Upper lobe of left lung (tissue), 6 donors: ENCODE data around the gene SLC25A15. TPM values are rescaled to one million over a fixed set of nuclear protein-coding genes. Genes with fewer than 3 reads are reported as not detected.

Source experiments
- ATAC-seq, 2 donors: fragments of 200-7000 bp; cut with Tn5 transposase; one replicate each; pipeline ENCODE4 v1.9.1; 2022; ENCODE audit warnings: mild to moderate bottlenecking in 2 of 2, moderate library complexity in 2 of 2; ENCODE audit not compliant: low FRiP score in 2 of 2
- DNase-seq, 2 donors: peaks; one replicate each; pipeline ENCODE4 v3.0.0-alpha.2; 2019 to 2020
- H3K27ac ChIP-seq, 4 donors: fragments of 200-600 bp; sonication (generic); one replicate each; pipeline ENCODE4 v1.5.1; 2016 to 2019
- H3K27me3 ChIP-seq, 4 donors: fragments of 200-600 bp; sonication (generic); one replicate each; pipeline ENCODE4 v1.5.1; 2017 to 2019
- H3K36me3 ChIP-seq, 4 donors: fragments of 200-600 bp; sonication (generic); one replicate each; pipeline ENCODE4 v1.5.1; 2016 to 2019
- H3K4me1 ChIP-seq, 4 donors: fragments of 200-600 bp; sonication (generic); one replicate each; pipeline ENCODE4 v1.5.1; 2018 to 2019
- H3K4me3 ChIP-seq, 4 donors: fragments of 200-600 bp; sonication (generic); one replicate each; pipeline ENCODE4 v1.5.1; 2017 to 2019; ENCODE audit warnings: mild to moderate bottlenecking in 2 of 4, moderate library complexity in 1 of 4
- H3K9me3 ChIP-seq, 4 donors: fragments of 200-600 bp; sonication (generic); one replicate each; pipeline ENCODE4 v1.5.1; 2018 to 2019
- EP300 ChIP-seq, 4 donors: sonication (generic); formaldehyde crosslinking; IDR thresholded peaks; one replicate each; pipeline ENCODE4 v1.5.1; 2017; ENCODE audit warnings: antibody characterized with exemption in 4 of 4, control low read depth in 2 of 4
- POLR2A ChIP-seq, 4 donors: fragments of 450-650 bp; IDR thresholded peaks; one replicate each; pipeline ENCODE4 v1.5.1; 2016 to 2017; ENCODE audit warnings: antibody characterized with exemption in 4 of 4, mild to moderate bottlenecking in 2 of 4
- POLR2AphosphoS5 ChIP-seq, 2 donors: sonication (generic); formaldehyde crosslinking; IDR thresholded peaks; one replicate each; pipeline ENCODE4 v1.5.1; 2017; ENCODE audit warnings: antibody characterized with exemption in 2 of 2
- whole genome bisulfite sequencing, 2 donors: methylation state at CpG; one replicate each; pipeline ENCODE4 v1.1.5; 2017 to 2018; 5-methylcytosine and 5-hydroxymethylcytosine counted together
- total RNA-seq, 6 donors: library from RNA; depleted of rRNA in 4 of 6; stranded (reverse); fragments of >200 nt in 4 of 6; gene quantifications; one replicate each; pipeline versions ENCODE4 v1.1.0 to v1.2.1, GENCODE V29; 2016 to 2021
- TF ChIP-seq, protein P1 (sequence below), 6 experiments: fragments of 450-650 bp in 4 of 6; fragments of 200-600 bp in 2 of 6; sonication (generic) in 2 of 6; IDR thresholded peaks; one replicate each; pipeline ENCODE4 v1.5.1; 2016 to 2019; ENCODE audit warnings: antibody characterized with exemption in 6 of 6
- donor health status: DM: no; HTN: no; CAD: no; lungs with moderate emphysema.
- donor health status: DM: no; HTN: yes; CAD: no; lungs with severe emphysema.

SLC25A15 gene
- 1 to 10 TPM in 5 of 6 donors, not detected in 1; 4.7 to 9.9 (median 5.8) TPM for total RNA-seq

DNA sequence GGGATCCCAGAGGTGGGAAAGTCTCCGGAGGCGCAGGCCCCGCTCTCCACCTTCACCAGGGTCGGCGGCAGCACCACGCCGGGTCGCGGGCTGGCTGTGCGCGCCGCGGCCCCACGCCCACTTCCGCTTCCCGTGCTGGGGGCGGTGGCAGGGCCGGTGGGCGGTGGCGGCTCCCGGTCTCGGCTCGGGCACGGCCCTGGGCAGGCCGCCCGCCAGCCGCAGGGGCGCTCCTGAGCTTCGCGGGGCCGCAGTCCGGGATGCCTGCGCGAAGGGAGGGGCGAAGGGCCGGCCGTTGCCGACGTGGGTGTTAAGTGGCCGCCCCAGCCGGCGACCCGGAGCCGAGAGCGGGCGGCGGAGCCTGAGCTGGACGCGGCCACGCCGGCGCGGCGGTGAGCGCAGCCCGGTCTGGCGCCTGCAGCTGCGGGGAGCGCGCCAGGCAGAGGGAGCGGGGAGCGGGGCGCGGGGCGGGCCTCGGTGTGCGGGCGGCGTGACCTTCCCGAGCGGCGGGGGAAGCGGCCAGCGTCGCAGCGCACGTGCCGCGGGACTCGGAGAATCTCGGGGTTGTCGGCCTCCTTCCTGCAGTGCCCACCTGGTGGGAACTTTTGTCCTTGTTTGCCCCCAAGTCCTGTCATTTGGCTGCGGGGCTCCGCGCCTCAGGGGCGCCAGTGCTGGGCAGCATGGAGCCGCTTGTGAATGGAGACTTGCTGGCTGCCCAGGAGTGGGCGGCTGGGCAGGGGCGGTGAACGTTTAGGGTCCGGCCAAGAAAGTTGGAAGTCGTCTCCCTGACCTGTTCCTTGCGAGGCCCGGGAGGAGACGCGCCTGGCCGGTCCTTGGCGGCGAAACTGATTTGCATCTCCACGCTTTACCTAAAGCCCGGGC is at the start of gene SLC25A15:
Gene SLC25A15, plus strand, starts transcription at position 337 of the 879 bp plus-strand sequence. CDS start 3,616 bp downstream, outside the sequence.
- Histone ChIP-seq H3K36me3 (peaks cover 0 to 3% (median 0%) of the 10 kb centered on the region in 4 donors), H3K4me3 (peak within 1 kb of the TSS; percentile 36 to 87 (median 81)), H3K27ac (peak within 1 kb of the TSS; percentile 78 to 89 (median 82)), H3K4me1 (peaks cover 5 to 15% (median 12%) of the 10 kb centered on the region in 4 donors), H3K9me3 (no peaks in the 10 kb centered on the region), H3K27me3 (no peaks in the 10 kb centered on the region)
- DNase-seq (peak; percentile 85 to 96), ATAC-seq (peak; percentile 91 to 97)
- TF ChIP-seq POLR2A (IDR thresholded peaks at IDR 0.05), result peak in 2 of 4 donors; percentile 51 to 68
- peak in 1 of 4 donors; percentile 32 for TF ChIP-seq EP300 (IDR thresholded peaks at IDR 0.05)
- TF ChIP-seq, protein P1, sequence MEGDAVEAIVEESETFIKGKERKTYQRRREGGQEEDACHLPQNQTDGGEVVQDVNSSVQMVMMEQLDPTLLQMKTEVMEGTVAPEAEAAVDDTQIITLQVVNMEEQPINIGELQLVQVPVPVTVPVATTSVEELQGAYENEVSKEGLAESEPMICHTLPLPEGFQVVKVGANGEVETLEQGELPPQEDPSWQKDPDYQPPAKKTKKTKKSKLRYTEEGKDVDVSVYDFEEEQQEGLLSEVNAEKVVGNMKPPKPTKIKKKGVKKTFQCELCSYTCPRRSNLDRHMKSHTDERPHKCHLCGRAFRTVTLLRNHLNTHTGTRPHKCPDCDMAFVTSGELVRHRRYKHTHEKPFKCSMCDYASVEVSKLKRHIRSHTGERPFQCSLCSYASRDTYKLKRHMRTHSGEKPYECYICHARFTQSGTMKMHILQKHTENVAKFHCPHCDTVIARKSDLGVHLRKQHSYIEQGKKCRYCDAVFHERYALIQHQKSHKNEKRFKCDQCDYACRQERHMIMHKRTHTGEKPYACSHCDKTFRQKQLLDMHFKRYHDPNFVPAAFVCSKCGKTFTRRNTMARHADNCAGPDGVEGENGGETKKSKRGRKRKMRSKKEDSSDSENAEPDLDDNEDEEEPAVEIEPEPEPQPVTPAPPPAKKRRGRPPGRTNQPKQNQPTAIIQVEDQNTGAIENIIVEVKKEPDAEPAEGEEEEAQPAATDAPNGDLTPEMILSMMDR (IDR thresholded peaks at IDR 0.05), result peak in 5 of 6 experiments; percentile 32 to 82 (median 70)
- TF ChIP-seq POLR2AphosphoS5 (IDR thresholded peaks at IDR 0.05), result peak; percentile 34 to 59
- WGBS, 2 donors, result 2% methylated on average over 16 to 47 of the region's 101 CpGs

GRCh38 chr13:40749327-40749726 is 40.1 kb upstream of the SLC25A15 start:
- Histone ChIP-seq H3K9me3 (no peaks in the 10 kb centered on the region), H3K27me3 (no peaks in the 10 kb centered on the region), H3K4me1 (no peaks in the 10 kb centered on the region), H3K27ac (no peak overlapping the region), H3K4me3 (no peak overlapping the region), H3K36me3 (peaks cover 0 to 65% (median 13%) of the 10 kb centered on the region in 4 donors)
- 97% methylated on average over 1 of the region's 1 CpG for WGBS, 2 donors
- DNase-seq (no peak), ATAC-seq (no peak)
- TF ChIP-seq POLR2AphosphoS5 (IDR thresholded peaks at IDR 0.05) (no peak), EP300 (IDR thresholded peaks at IDR 0.05) (no peak), POLR2A (IDR thresholded peaks at IDR 0.05) (no peak)
- TF ChIP-seq, protein P1 (IDR thresholded peaks at IDR 0.05), result no peak

DNA sequence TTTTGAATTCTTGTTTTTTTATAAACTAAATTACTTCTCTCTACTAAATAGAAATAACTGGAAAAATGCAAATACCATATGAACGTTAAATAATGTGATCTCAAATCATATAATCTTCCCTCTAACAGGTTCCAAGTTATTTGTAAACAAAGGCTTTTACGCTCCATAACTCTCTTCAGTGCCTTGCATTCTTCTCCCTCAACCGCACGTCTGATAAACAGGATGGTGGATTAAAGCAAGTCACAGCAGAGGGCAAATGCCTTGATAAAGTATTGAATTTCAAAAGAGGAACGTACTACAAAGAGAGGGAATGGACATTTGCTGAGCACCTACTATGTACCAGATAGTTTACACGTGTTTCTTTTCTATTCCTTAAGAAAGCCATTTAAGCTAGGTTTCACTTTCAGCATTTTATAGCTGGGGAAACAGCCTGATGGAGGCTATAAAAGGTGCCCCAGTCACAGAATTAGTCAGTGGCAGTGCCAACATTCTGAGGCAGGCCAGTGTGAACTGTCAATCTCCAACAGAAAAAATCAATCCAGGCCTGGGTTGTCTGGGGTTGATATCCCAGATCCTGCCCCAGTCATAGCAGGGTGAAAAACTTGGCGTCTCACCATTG is 34.2 kb upstream of the SLC25A15 start:
- no peak for ATAC-seq
- WGBS, 2 donors, result 79 to 81% methylated on average over 7 of the region's 7 CpGs
- no peak overlapping the region for H3K27ac ChIP-seq

DNA sequence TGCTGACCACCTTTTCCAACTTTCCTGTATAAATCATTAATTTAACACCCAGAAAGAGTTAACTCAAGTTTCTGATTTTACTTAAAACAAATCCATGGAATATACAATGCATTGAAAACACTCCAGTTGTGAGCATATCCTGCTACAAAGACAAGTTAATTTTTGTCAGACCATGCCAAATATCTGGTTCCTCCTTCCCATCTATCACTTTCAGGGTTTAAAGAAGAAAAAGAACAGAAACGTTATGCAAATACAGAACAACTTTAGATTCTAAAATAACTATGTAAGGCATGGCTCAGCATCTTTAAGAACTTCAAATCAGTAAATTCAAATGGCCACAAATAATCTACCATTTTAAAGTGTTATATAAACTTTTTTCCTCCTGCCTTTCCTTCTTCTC is 33.4 kb upstream of the SLC25A15 start:
- H3K27me3 ChIP-seq, result no peaks in the 10 kb centered on the region
- WGBS, 2 donors, result 69 to 82% methylated on average over 1 of the region's 1 CpG
- H3K27ac ChIP-seq, result no peak overlapping the region
- H3K36me3 ChIP-seq, result peaks cover 0 to 87% (median 39%) of the 10 kb centered on the region in 4 donors
- no peaks in the 10 kb centered on the region for H3K4me1 ChIP-seq
- DNase-seq, result no peak
- no peak overlapping the region for H3K4me3 ChIP-seq
- TF ChIP-seq EP300 (IDR thresholded peaks at IDR 0.05) (no peak), POLR2AphosphoS5 (IDR thresholded peaks at IDR 0.05) (no peak), POLR2A (IDR thresholded peaks at IDR 0.05) (no peak)
- TF ChIP-seq, protein P1 (IDR thresholded peaks at IDR 0.05), result no peak
- ATAC-seq, result no peak
- H3K9me3 ChIP-seq, result no peaks in the 10 kb centered on the region

More for the DNA sequence above, 34.2 kb upstream of the SLC25A15 start:
- TF ChIP-seq EP300 (IDR thresholded peaks at IDR 0.05) (no peak), POLR2A (IDR thresholded peaks at IDR 0.05) (no peak), POLR2AphosphoS5 (IDR thresholded peaks at IDR 0.05) (no peak)
- TF ChIP-seq, protein P1 (IDR thresholded peaks at IDR 0.05), result no peak
- no peaks in the 10 kb centered on the region for H3K9me3 ChIP-seq
- no peak for DNase-seq
- H3K4me3 ChIP-seq, result no peak overlapping the region
- H3K4me1 ChIP-seq, result no peaks in the 10 kb centered on the region
- peaks cover 0 to 87% (median 39%) of the 10 kb centered on the region in 4 donors for H3K36me3 ChIP-seq
- no peaks in the 10 kb centered on the region for H3K27me3 ChIP-seq
